Endothelial cell (in vitro differentiated cells): ENCODE data around the gene AADACL4. TPM values are rescaled to one million over a fixed set of nuclear protein-coding genes. Genes with fewer than 3 reads are reported as not detected.
A peak's percentile ranks its signal among the peaks of the same experiment; 100 is the strongest.

Source experiments
- DNase-seq: peaks from one replicate; pipeline ENCODE4 v3.0.0; 2021; ENCODE audit warnings: low spot score
- H3K27ac Mint-ChIP-seq: one replicate; pipeline ENCODE4 v1.8.0; 2021; ENCODE audit warnings: mixed read lengths, inconsistent platforms; ENCODE audit not compliant: unreplicated experiment
- H3K27me3 Mint-ChIP-seq: one replicate; pipeline ENCODE4 v1.8.0; 2021; ENCODE audit warnings: mild to moderate bottlenecking, moderate library complexity, mixed read lengths, inconsistent platforms; ENCODE audit not compliant: unreplicated experiment
- H3K36me3 Mint-ChIP-seq: one replicate; pipeline ENCODE4 v1.8.0; 2021; ENCODE audit warnings: mild to moderate bottlenecking, low read depth, mixed read lengths, inconsistent platforms; ENCODE audit not compliant: unreplicated experiment
- H3K4me1 Mint-ChIP-seq: one replicate; pipeline ENCODE4 v1.8.0; 2021; ENCODE audit warnings: mild to moderate bottlenecking, mixed read lengths, inconsistent platforms; ENCODE audit not compliant: unreplicated experiment
- H3K4me3 Mint-ChIP-seq: one replicate; pipeline ENCODE4 v1.8.0; 2021; ENCODE audit warnings: mild to moderate bottlenecking, mixed read lengths, inconsistent platforms; ENCODE audit not compliant: unreplicated experiment
- H3K9me3 Mint-ChIP-seq: one replicate; pipeline ENCODE4 v1.8.0; 2021; ENCODE audit warnings: mixed read lengths, inconsistent platforms; ENCODE audit not compliant: unreplicated experiment
- CTCF ChIP-seq: fragments of 200-600 bp; sonication (generic); IDR thresholded peaks from one replicate; pipeline ENCODE4 v1.5.0; 2021; ENCODE audit warnings: antibody characterized with exemption; ENCODE audit not compliant: unreplicated experiment
- total RNA-seq: library from RNA; stranded (reverse); fragmentation: NEBNext Ultra II Directional; extraction: Animal tissue kit (Norgen Biotek cat#: 25700); gene quantifications from one replicate; pipeline ENCODE4 v1.2.1, GENCODE V29; 2021; ENCODE audit not compliant: unreplicated experiment

The AADACL4 gene
- total RNA-seq, 1 donor from 2014 or later: not detected

- TF ChIP-seq CTCF: no peak
Measured at GRCh38 chr1:12618661-12618964, 25.3 kb upstream of the AADACL4 start.

GRCh38 chr1:12618965-12619791 is 24.7 kb upstream of the AADACL4 start:
- no peak for TF ChIP-seq CTCF
- H3K27ac Mint-ChIP-seq: peak overlapping the region; percentile 72
- peak; percentile 39 for DNase-seq
- H3K4me3 Mint-ChIP-seq: peak overlapping the region; percentile 93
- peaks cover 29% of the 10 kb centered on the region for H3K4me1 Mint-ChIP-seq
- peaks cover 14% of the 10 kb centered on the region for H3K27me3 Mint-ChIP-seq
- no peaks in the 10 kb centered on the region for H3K36me3 Mint-ChIP-seq
- H3K9me3 Mint-ChIP-seq: no peaks in the 10 kb centered on the region

More at GRCh38 chr1:12618661-12618964, 25.3 kb upstream of the AADACL4 start:
- peaks cover 14% of the 10 kb centered on the region for H3K27me3 Mint-ChIP-seq
- peak overlapping the region; percentile 93 for H3K4me3 Mint-ChIP-seq
- H3K36me3 Mint-ChIP-seq: no peaks in the 10 kb centered on the region
- peaks cover 29% of the 10 kb centered on the region for H3K4me1 Mint-ChIP-seq
- no peak for DNase-seq
- no peaks in the 10 kb centered on the region for H3K9me3 Mint-ChIP-seq
- H3K27ac Mint-ChIP-seq: peak overlapping the region; percentile 72

- H3K4me1 Mint-ChIP-seq: peaks cover 27% of the 10 kb centered on the region
- no peaks in the 10 kb centered on the region for H3K36me3 Mint-ChIP-seq
- peak overlapping the region; percentile 37 for H3K4me3 Mint-ChIP-seq
- peak; percentile 95 for TF ChIP-seq CTCF
- H3K27me3 Mint-ChIP-seq: peaks cover 12% of the 10 kb centered on the region
- DNase-seq: peak; percentile 89
- no peaks in the 10 kb centered on the region for H3K9me3 Mint-ChIP-seq
- peak overlapping the region; percentile 30 for H3K27ac Mint-ChIP-seq
Measured at GRCh38 chr1:12619792-12620487, 23.9 kb upstream of the AADACL4 start.

GRCh38 chr1:12620488-12620865 is 23.4 kb upstream of the AADACL4 start:
- H3K9me3 Mint-ChIP-seq: no peaks in the 10 kb centered on the region
- no peak overlapping the region for H3K27ac Mint-ChIP-seq
- no peak for DNase-seq
- no peaks in the 10 kb centered on the region for H3K36me3 Mint-ChIP-seq
- H3K27me3 Mint-ChIP-seq: peaks cover 12% of the 10 kb centered on the region
- no peak for TF ChIP-seq CTCF
- peaks cover 23% of the 10 kb centered on the region for H3K4me1 Mint-ChIP-seq
- no peak overlapping the region for H3K4me3 Mint-ChIP-seq

- H3K9me3 Mint-ChIP-seq: no peaks in the 10 kb centered on the region
- no peak overlapping the region for H3K27ac Mint-ChIP-seq
- peaks cover 12% of the 10 kb centered on the region for H3K27me3 Mint-ChIP-seq
- no peak for TF ChIP-seq CTCF
- H3K36me3 Mint-ChIP-seq: no peaks in the 10 kb centered on the region
- no peak overlapping the region for H3K4me3 Mint-ChIP-seq
- no peak for DNase-seq
- H3K4me1 Mint-ChIP-seq: peaks cover 18% of the 10 kb centered on the region
Measured at GRCh38 chr1:12620931-12621330, 23.0 kb upstream of the AADACL4 start.
